Immature natural killer cell (primary cell): ENCODE data around the gene DDB1. TPM values are rescaled to one million over a fixed set of nuclear protein-coding genes. Genes with fewer than 3 reads are reported as not detected.
A peak's percentile ranks its signal among the peaks of the same experiment; 100 is the strongest.

Source experiments
- DNase-seq, 3 donors: peaks; one replicate each; pipeline ENCODE4 v3.0.0; 2022; ENCODE audit warnings: mixed read lengths in 1 of 3
- H3K27ac Mint-ChIP-seq, 6 donors: one replicate each; pipeline ENCODE4 v1.8.0; 2020; ENCODE audit warnings: mixed read lengths in 6 of 6, mild to moderate bottlenecking in 5 of 6, inconsistent platforms in 4 of 6, moderate library complexity in 3 of 6
- H3K27me3 Mint-ChIP-seq, 3 donors: one replicate each; pipeline ENCODE4 v1.8.0; 2020 to 2021; ENCODE audit warnings: low read depth in 3 of 3, mild to moderate bottlenecking in 3 of 3, mixed read lengths in 3 of 3, moderate library complexity in 3 of 3, inconsistent platforms in 1 of 3
- H3K36me3 Mint-ChIP-seq, 3 donors: one replicate each; pipeline ENCODE4 v1.8.0; 2020; ENCODE audit warnings: mixed read lengths in 3 of 3, inconsistent platforms in 2 of 3, mild to moderate bottlenecking in 2 of 3
- H3K4me1 Mint-ChIP-seq, 2 donors: one replicate each; pipeline ENCODE4 v1.8.0; 2020; ENCODE audit warnings: inconsistent platforms in 2 of 2, mild to moderate bottlenecking in 2 of 2, mixed read lengths in 2 of 2, moderate library complexity in 1 of 2
- H3K4me3 Mint-ChIP-seq, 5 donors: one replicate each; pipeline ENCODE4 v1.8.0; 2020; ENCODE audit warnings: mild to moderate bottlenecking in 5 of 5, mixed read lengths in 5 of 5, inconsistent platforms in 3 of 5, moderate library complexity in 3 of 5
- H3K9me3 Mint-ChIP-seq, 6 donors: one replicate each; pipeline ENCODE4 v1.8.0; 2020; ENCODE audit warnings: mild to moderate bottlenecking in 6 of 6, mixed read lengths in 6 of 6, inconsistent platforms in 4 of 6, moderate library complexity in 3 of 6
- polyA plus RNA-seq, 3 donors: library from polyadenylated mRNA; unstranded; fragments of 300-500 nt; fragmentation: Illumina TruSeq; gene quantifications; one replicate each; pipeline ENCODE4 v1.2.3, GENCODE V29; 2021

DDB1 gene
- polyA plus RNA-seq, 3 donors from 2014 or later, result 105 to 131 (median 119) TPM

GRCh38 chr11:61273178-61274078, 59.5 kb downstream of the DDB1 start:
- no peaks in the 10 kb centered on the region for H3K27me3 Mint-ChIP-seq
- no peaks in the 10 kb centered on the region for H3K4me1 Mint-ChIP-seq
- no peak overlapping the region for H3K4me3 Mint-ChIP-seq
- no peak overlapping the region for H3K27ac Mint-ChIP-seq
- H3K9me3 Mint-ChIP-seq, result no peaks in the 10 kb centered on the region
- H3K36me3 Mint-ChIP-seq, result no peaks in the 10 kb centered on the region
- DNase-seq, result no peak

- DNase-seq, result no peak
- no peaks in the 10 kb centered on the region for H3K4me1 Mint-ChIP-seq
Observed at GRCh38 chr11:61272731-61273130, 60.2 kb downstream of the DDB1 start.

GRCh38 chr11:61270354-61271076, 62.4 kb downstream of the DDB1 start:
- Mint-ChIP-seq H3K36me3 (no peaks in the 10 kb centered on the region), H3K27ac (no peak overlapping the region), H3K4me1 (no peaks in the 10 kb centered on the region), H3K9me3 (no peaks in the 10 kb centered on the region), H3K27me3 (no peaks in the 10 kb centered on the region), H3K4me3 (no peak overlapping the region)
- DNase-seq, result no peak

More at GRCh38 chr11:61272731-61273130, 60.2 kb downstream of the DDB1 start:
- no peak overlapping the region for H3K4me3 Mint-ChIP-seq
- no peaks in the 10 kb centered on the region for H3K27me3 Mint-ChIP-seq
- no peak overlapping the region for H3K27ac Mint-ChIP-seq
- H3K9me3 Mint-ChIP-seq, result no peaks in the 10 kb centered on the region
- H3K36me3 Mint-ChIP-seq, result no peaks in the 10 kb centered on the region

GRCh38 chr11:61268588-61269250, 64.2 kb downstream of the DDB1 start:
- Mint-ChIP-seq H3K27ac (no peak overlapping the region), H3K4me3 (no peak overlapping the region), H3K36me3 (no peaks in the 10 kb centered on the region), H3K4me1 (no peaks in the 10 kb centered on the region), H3K9me3 (no peaks in the 10 kb centered on the region), H3K27me3 (peaks cover 0 to 2% (median 0%) of the 10 kb centered on the region in 3 donors)
- no peak for DNase-seq

GRCh38 chr11:61267437-61267841, 65.5 kb downstream of the DDB1 start:
- H3K4me1 Mint-ChIP-seq, result no peaks in the 10 kb centered on the region
- H3K9me3 Mint-ChIP-seq, result no peaks in the 10 kb centered on the region
- H3K36me3 Mint-ChIP-seq, result no peaks in the 10 kb centered on the region
- peaks cover 0 to 2% (median 0%) of the 10 kb centered on the region in 3 donors for H3K27me3 Mint-ChIP-seq
- no peak overlapping the region for H3K27ac Mint-ChIP-seq
- no peak for DNase-seq
- H3K4me3 Mint-ChIP-seq, result no peak overlapping the region

- H3K27me3 Mint-ChIP-seq, result peaks cover 0 to 2% (median 0%) of the 10 kb centered on the region in 3 donors
- no peak overlapping the region for H3K4me3 Mint-ChIP-seq
- DNase-seq, result no peak
- no peak overlapping the region for H3K27ac Mint-ChIP-seq
- H3K36me3 Mint-ChIP-seq, result no peaks in the 10 kb centered on the region
- H3K9me3 Mint-ChIP-seq, result no peaks in the 10 kb centered on the region
- no peaks in the 10 kb centered on the region for H3K4me1 Mint-ChIP-seq
Observed at GRCh38 chr11:61266602-61267001, 66.3 kb downstream of the DDB1 start.

GRCh38 chr11:61265357-61265756, 67.5 kb downstream of the DDB1 start:
- no peak overlapping the region for H3K27ac Mint-ChIP-seq
- H3K9me3 Mint-ChIP-seq, result no peaks in the 10 kb centered on the region
- H3K4me3 Mint-ChIP-seq, result no peak overlapping the region
- no peaks in the 10 kb centered on the region for H3K36me3 Mint-ChIP-seq
- DNase-seq, result no peak
- no peaks in the 10 kb centered on the region for H3K4me1 Mint-ChIP-seq
- H3K27me3 Mint-ChIP-seq, result peaks cover 0 to 2% (median 0%) of the 10 kb centered on the region in 3 donors

- DNase-seq, result no peak
- Mint-ChIP-seq H3K36me3 (no peaks in the 10 kb centered on the region), H3K4me1 (no peaks in the 10 kb centered on the region), H3K9me3 (no peaks in the 10 kb centered on the region), H3K27ac (no peak overlapping the region), H3K4me3 (no peak overlapping the region), H3K27me3 (peaks cover 0 to 2% (median 0%) of the 10 kb centered on the region in 3 donors)
Observed at GRCh38 chr11:61264795-61265194, 68.1 kb downstream of the DDB1 start.

- H3K36me3 Mint-ChIP-seq, result no peaks in the 10 kb centered on the region
- no peak overlapping the region for H3K27ac Mint-ChIP-seq
- H3K4me1 Mint-ChIP-seq, result no peaks in the 10 kb centered on the region
- DNase-seq, result no peak
- no peak overlapping the region for H3K4me3 Mint-ChIP-seq
- H3K9me3 Mint-ChIP-seq, result no peaks in the 10 kb centered on the region
- peaks cover 0 to 2% (median 0%) of the 10 kb centered on the region in 3 donors for H3K27me3 Mint-ChIP-seq
Observed at GRCh38 chr11:61264371-61264770, 68.5 kb downstream of the DDB1 start.

- no peaks in the 10 kb centered on the region for H3K4me1 Mint-ChIP-seq
- peaks cover 0 to 2% (median 2%) of the 10 kb centered on the region in 3 donors for H3K27me3 Mint-ChIP-seq
- H3K27ac Mint-ChIP-seq, result no peak overlapping the region
- no peaks in the 10 kb centered on the region for H3K9me3 Mint-ChIP-seq
- DNase-seq, result no peak
- H3K36me3 Mint-ChIP-seq, result no peaks in the 10 kb centered on the region
- no peak overlapping the region for H3K4me3 Mint-ChIP-seq
Observed at GRCh38 chr11:61259363-61259762, 73.5 kb downstream of the DDB1 start.

- Mint-ChIP-seq H3K36me3 (no peaks in the 10 kb centered on the region), H3K9me3 (no peaks in the 10 kb centered on the region)
Observed at GRCh38 chr11:61258546-61258945, 74.4 kb downstream of the DDB1 start.

GRCh38 chr11:61256710-61257482, 76.0 kb downstream of the DDB1 start:
- Mint-ChIP-seq H3K27me3 (peaks cover 0 to 2% (median 0%) of the 10 kb centered on the region in 3 donors), H3K4me1 (no peaks in the 10 kb centered on the region), H3K36me3 (no peaks in the 10 kb centered on the region), H3K4me3 (no peak overlapping the region), H3K27ac (no peak overlapping the region), H3K9me3 (no peaks in the 10 kb centered on the region)
- no peak for DNase-seq

More at GRCh38 chr11:61258546-61258945, 74.4 kb downstream of the DDB1 start:
- Mint-ChIP-seq H3K4me1 (no peaks in the 10 kb centered on the region), H3K27ac (no peak overlapping the region), H3K4me3 (no peak overlapping the region), H3K27me3 (peaks cover 0 to 2% (median 0%) of the 10 kb centered on the region in 3 donors)
- no peak for DNase-seq

GRCh38 chr11:61254403-61255025, 78.4 kb downstream of the DDB1 start:
- no peak overlapping the region for H3K27ac Mint-ChIP-seq
- H3K9me3 Mint-ChIP-seq, result no peaks in the 10 kb centered on the region
- H3K4me1 Mint-ChIP-seq, result no peaks in the 10 kb centered on the region
- H3K36me3 Mint-ChIP-seq, result no peaks in the 10 kb centered on the region
- H3K27me3 Mint-ChIP-seq, result peaks cover 0 to 2% (median 0%) of the 10 kb centered on the region in 3 donors
- DNase-seq, result peak; percentile 25 to 42 (median 39)
- no peak overlapping the region for H3K4me3 Mint-ChIP-seq
